Inflammatory macrophage (primary cell): Measurements from ENCODE around the gene SDK1.
"Not testable (repeated sequence)": the region's sequence is repeated elsewhere in the genome, so short reads cannot be mapped to it uniquely, and the experiment has no call there.

ENCODE experiments used
- DNase-seq, 2 donors: peaks; one replicate each; pipeline ENCODE4 v3.0.0-alpha.2; 2020 to 2022

Gene SDK1

GRCh38 chr7:3928727-3929515, 627.9 kb downstream of the SDK1 start:
- DNase-seq, result no peak

GRCh38 chr7:3931843-3932242, 630.8 kb downstream of the SDK1 start:
- DNase-seq, result no peak

GRCh38 chr7:3937146-3937545, 636.1 kb downstream of the SDK1 start:
- DNase-seq, result no peak

GRCh38 chr7:3937605-3938004, 636.6 kb downstream of the SDK1 start:
- DNase-seq, result no peak

GRCh38 chr7:3941706-3942105, 640.7 kb downstream of the SDK1 start:
- not testable (repeated sequence) for DNase-seq

GRCh38 chr7:3942276-3942675, 641.2 kb downstream of the SDK1 start:
- no peak for DNase-seq

GRCh38 chr7:3942816-3943745, 642.0 kb downstream of the SDK1 start:
- DNase-seq, result no peak

- DNase-seq, result no peak
Measured at GRCh38 chr7:3943779-3944520, 642.9 kb downstream of the SDK1 start.

GRCh38 chr7:3949242-3949640, 648.2 kb downstream of the SDK1 start:
- DNase-seq, result no peak

GRCh38 chr7:3950249-3950648, 649.2 kb downstream of the SDK1 start:
- DNase-seq, result no peak

- no peak for DNase-seq
Measured at GRCh38 chr7:3951316-3952055, 650.4 kb downstream of the SDK1 start.

GRCh38 chr7:3953133-3953532, 652.1 kb downstream of the SDK1 start:
- DNase-seq, result no peak

GRCh38 chr7:3953946-3954345, 652.9 kb downstream of the SDK1 start:
- no peak for DNase-seq

GRCh38 chr7:3955026-3955425, 654.0 kb downstream of the SDK1 start:
- DNase-seq, result no peak

GRCh38 chr7:3955751-3956696, 655.0 kb downstream of the SDK1 start:
- no peak for DNase-seq

- DNase-seq, result no peak
Measured at GRCh38 chr7:3956949-3957348, 655.9 kb downstream of the SDK1 start.

- no peak for DNase-seq
Measured at GRCh38 chr7:3957472-3958108, 656.5 kb downstream of the SDK1 start.

- no peak for DNase-seq
Measured at GRCh38 chr7:3958109-3958483, 657.0 kb downstream of the SDK1 start.

GRCh38 chr7:3959364-3959763, 658.3 kb downstream of the SDK1 start:
- no peak for DNase-seq

GRCh38 chr7:3960050-3960763, 659.2 kb downstream of the SDK1 start:
- DNase-seq, result no peak
